Measurements from ENCODE around the gene PAWR. TPM values are rescaled to one million over a fixed set of nuclear protein-coding genes. Genes with fewer than 3 reads are reported as not detected.

PAWR gene
- total and polyA plus RNA-seq, 2 of the 13 experiments (the other 11 are each of a cell fraction or from before 2014, with no cell fraction given) = 29.1 to 36.1 TPM

DNA sequence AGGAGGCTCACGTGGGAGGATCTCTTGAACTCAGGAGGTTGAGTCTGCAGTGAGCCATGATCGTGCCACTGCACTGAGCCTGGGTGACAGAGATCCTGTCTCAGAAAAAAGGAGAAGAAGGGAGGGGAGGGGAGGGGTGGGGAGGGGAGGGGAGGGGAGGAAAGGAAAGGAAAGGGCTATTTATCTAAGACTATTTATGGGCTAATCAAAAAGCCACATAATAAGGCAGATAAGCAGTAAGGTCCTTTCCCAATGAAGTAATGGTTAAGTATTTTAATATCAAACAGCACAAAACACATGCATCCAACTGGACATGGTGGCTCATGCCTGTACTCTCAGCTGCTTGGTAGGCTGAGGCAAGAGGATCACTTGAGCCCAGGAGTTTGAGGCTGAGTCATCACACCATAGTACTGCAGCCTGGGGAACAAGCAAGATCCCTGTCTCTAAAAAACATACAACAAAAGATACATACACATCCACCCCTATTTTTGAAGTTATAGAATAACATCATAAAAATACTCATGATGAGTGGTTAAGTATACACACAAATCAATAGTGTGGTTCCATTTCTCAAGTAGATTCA is 9.7 kb downstream of the PAWR start:
- Histone ChIP-seq H3K36me3 (replicated peaks in 1 of 2; ENCODE audit: control insufficient read depth in 1 of 2, insufficient read depth in 2 of 2, low read length in 2 of 2) (peaks cover 1 to 18% of the 10 kb centered on the region in 2 experiments; a peak in 3 of 5 replicates), H3K4me2 (ENCODE audit: low read depth, low read length) (no peak overlapping the region; the same call in 1 of the 2 replicates), H3K27me3 (ENCODE audit: control insufficient read depth in 1 of 2, insufficient read depth in 2 of 2, low read length in 2 of 2) (no peaks in the 10 kb centered on the region), H3K4me1 (ENCODE audit: insufficient read depth, low read length) (peaks cover 67% of the 10 kb centered on the region), H2AFZ (ENCODE audit: low read length) (no peak overlapping the region), H3K9ac (ENCODE audit: insufficient read depth, low read depth, low read length) (no peak overlapping the region), H3K9me3 (ENCODE audit: low read length) (no peaks in the 10 kb centered on the region), H3K27ac (ENCODE audit: extremely low read length, insufficient read depth, low read length) (no peak overlapping the region), H4K20me1 (ENCODE audit: insufficient read depth, low read length) (peaks cover 97% of the 10 kb centered on the region), H3K79me2 (ENCODE audit: insufficient read depth, low read length) (peaks cover 100% of the 10 kb centered on the region), H3K4me3 (replicated peaks in 1 of 3; ENCODE audit: insufficient read depth in 1 of 3, low read depth in 2 of 3, low read length in 3 of 3) (no peak overlapping the region)
- ATAC-seq (no peak; the same call in 2 of the 3 replicates), FAIRE-seq (no peak), DNase-seq (ENCODE audit: low spot score) (no peak)
- POLR2A ChIA-PET = no interaction called here
- BruUV-seq (replicated peaks) = no TSS peak
- CTCF ChIA-PET (ENCODE audit: low intra/inter-chr PET ratio, low total read pairs) = no interaction called here
- intact Hi-C loops (cut with micrococcal nuclease; ENCODE audit: unreplicated experiment) (no loop called here), in situ Hi-C loops (cut with HindIII; ENCODE audit: extremely low pct_ligation_motif_present, low pct_unique_long_range_greater_than_20kb) (loop anchor here (25.0 kb wide), 1 partner anchor 119 kb away; no protein-coding TSS in a partner anchor)
- WGBS (ENCODE audit: low lambda C conversion rate) = 98% methylated on average over 2 of the region's 2 CpGs
- TF ChIP-seq ASH2L (IDR thresholded peaks at IDR 0.05; ENCODE audit: insufficient read length, low read depth, low read length) (no peak), FOSL2 (CRISPR knock-in tag; IDR thresholded peaks at IDR 0.05) (peak; percentile 75), PHF20 (CRISPR knock-in tag; IDR thresholded peaks at IDR 0.05) (no peak), HMGA1 (CRISPR knock-in tag; conservative IDR thresholded peaks at IDR 0.05) (no peak), RBFOX2 (IDR thresholded peaks at IDR 0.05; ENCODE audit: low read depth, low read length) (no peak), NFRKB (IDR thresholded peaks at IDR 0.05) (no peak), MZF1 (CRISPR knock-in tag; IDR thresholded peaks at IDR 0.05; ENCODE audit: borderline replicate concordance) (no peak), REXO4 (CRISPR knock-in tag; IDR thresholded peaks at IDR 0.05; ENCODE audit: borderline replicate concordance) (no peak), HNRNPK (IDR thresholded peaks at IDR 0.05; ENCODE audit: low read depth, low read length, poor library complexity, severe bottlenecking) (peak; percentile 83)
- TF ChIP-seq, protein P1, sequence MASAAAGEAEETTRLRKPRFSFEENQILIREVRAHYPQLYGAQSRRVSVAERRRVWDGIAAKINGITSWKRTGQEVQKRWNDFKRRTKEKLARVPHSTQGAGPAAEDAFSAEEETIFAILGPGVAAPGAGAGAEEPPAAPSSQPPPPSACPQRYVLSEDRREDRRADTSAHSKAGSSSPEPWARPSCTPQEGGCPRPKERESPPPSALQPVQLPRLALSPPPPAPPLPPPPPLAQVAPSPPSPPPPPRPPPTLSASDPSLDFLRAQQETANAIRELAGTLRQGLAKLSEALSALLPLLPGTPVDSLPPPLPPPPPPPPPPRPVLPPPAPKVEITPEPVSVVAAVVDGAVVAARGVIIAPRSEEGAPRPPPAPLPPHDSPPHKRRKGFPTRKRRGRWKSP (CRISPR knock-in tag; IDR thresholded peaks at IDR 0.05) = no peak
- TF ChIP-seq, protein P2, sequence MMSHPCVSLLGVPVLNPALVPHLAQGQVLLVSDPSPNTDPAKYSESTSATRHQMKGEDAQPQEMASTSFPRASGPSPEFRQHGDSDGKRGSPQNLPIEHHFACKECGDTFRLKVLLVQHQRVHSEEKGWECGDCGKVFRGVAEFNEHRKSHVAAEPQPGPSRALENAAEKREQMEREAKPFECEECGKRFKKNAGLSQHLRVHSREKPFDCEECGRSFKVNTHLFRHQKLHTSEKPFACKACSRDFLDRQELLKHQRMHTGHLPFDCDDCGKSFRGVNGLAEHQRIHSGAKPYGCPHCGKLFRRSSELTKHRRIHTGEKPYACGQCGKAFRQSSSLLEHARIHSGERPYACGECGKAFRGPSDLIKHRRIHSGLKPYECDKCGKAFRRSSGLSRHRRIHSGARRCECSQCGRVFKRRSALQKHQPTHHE (CRISPR knock-in tag; IDR thresholded peaks at IDR 0.05; ENCODE audit: borderline replicate concordance) = no peak
- TF ChIP-seq, protein P3, sequence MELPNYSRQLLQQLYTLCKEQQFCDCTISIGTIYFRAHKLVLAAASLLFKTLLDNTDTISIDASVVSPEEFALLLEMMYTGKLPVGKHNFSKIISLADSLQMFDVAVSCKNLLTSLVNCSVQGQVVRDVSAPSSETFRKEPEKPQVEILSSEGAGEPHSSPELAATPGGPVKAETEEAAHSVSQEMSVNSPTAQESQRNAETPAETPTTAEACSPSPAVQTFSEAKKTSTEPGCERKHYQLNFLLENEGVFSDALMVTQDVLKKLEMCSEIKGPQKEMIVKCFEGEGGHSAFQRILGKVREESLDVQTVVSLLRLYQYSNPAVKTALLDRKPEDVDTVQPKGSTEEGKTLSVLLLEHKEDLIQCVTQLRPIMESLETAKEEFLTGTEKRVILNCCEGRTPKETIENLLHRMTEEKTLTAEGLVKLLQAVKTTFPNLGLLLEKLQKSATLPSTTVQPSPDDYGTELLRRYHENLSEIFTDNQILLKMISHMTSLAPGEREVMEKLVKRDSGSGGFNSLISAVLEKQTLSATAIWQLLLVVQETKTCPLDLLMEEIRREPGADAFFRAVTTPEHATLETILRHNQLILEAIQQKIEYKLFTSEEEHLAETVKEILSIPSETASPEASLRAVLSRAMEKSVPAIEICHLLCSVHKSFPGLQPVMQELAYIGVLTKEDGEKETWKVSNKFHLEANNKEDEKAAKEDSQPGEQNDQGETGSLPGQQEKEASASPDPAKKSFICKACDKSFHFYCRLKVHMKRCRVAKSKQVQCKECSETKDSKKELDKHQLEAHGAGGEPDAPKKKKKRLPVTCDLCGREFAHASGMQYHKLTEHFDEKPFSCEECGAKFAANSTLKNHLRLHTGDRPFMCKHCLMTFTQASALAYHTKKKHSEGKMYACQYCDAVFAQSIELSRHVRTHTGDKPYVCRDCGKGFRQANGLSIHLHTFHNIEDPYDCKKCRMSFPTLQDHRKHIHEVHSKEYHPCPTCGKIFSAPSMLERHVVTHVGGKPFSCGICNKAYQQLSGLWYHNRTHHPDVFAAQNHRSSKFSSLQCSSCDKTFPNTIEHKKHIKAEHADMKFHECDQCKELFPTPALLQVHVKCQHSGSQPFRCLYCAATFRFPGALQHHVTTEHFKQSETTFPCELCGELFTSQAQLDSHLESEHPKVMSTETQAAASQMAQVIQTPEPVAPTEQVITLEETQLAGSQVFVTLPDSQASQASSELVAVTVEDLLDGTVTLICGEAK (IDR thresholded peaks at IDR 0.05) = no peak
- TF ChIP-seq, protein P3 (CRISPR knock-in tag; IDR thresholded peaks at IDR 0.05) = no peak
